Esophagus squamous epithelium (tissue), 4 donors: Measurements from ENCODE around the gene TDO2.

Experiments used
- POLR2A ChIP-seq, 4 donors: fragments of 450-650 bp; IDR thresholded peaks; one replicate each; pipeline ENCODE4 v1.6.1; 2017; ENCODE audit warnings: antibody characterized with exemption in 4 of 4, mild to moderate bottlenecking in 4 of 4, moderate library complexity in 3 of 4
- TF ChIP-seq, protein P1 (sequence below), 6 experiments: fragments of 450-650 bp in 4 of 6; fragments of 200-600 bp in 2 of 6; sonication (generic) in 2 of 6; IDR thresholded peaks; one replicate each; pipeline ENCODE4 v1.5.1; 2016 to 2019; ENCODE audit warnings: antibody characterized with exemption in 6 of 6, mild to moderate bottlenecking in 4 of 6, moderate library complexity in 4 of 6

DNA sequence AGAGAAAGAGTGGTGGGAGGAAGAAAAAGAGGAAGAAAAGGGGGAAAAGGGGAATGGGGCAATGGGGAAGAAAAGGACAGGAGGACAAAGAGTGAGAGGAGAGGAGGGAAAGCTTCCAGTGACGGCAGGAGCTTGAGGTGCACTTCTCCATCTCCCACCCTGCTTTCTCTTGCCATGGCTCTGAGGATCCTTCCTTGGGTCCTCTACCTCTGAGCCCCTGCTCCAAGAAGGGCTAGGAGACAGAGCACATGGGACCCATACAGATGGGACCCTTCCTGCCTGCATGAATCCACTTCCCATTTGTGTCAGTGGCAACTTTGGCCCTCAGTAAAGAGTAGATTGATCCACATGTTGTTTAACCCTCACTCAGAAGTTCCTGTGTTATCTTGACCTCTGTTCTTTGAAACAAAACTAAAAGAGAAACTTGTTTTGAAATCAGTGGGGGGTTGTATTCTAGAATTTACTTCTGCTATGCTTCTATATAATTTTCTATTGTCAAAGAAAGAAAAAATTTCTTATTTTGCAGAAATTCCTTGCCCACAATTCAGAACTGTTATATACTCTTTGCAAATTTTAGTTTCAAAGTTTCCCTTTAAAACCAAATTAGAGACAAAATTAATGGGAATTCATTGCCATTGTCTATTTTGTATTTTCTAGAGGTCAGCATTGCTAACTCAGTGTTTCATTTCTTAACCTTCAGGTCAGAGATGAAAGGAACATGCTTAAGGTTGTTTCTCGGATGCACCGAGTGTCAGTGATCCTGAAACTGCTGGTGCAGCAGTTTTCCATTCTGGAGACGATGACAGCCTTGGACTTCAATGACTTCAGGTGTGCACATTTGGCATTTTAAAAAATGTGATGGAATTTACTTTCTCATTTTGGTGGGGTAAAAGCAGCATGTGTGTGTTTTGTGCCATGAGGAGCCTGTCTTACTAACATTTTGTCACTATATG lies 5.0 kb downstream of the TDO2 start:
- TF ChIP-seq, protein P1, sequence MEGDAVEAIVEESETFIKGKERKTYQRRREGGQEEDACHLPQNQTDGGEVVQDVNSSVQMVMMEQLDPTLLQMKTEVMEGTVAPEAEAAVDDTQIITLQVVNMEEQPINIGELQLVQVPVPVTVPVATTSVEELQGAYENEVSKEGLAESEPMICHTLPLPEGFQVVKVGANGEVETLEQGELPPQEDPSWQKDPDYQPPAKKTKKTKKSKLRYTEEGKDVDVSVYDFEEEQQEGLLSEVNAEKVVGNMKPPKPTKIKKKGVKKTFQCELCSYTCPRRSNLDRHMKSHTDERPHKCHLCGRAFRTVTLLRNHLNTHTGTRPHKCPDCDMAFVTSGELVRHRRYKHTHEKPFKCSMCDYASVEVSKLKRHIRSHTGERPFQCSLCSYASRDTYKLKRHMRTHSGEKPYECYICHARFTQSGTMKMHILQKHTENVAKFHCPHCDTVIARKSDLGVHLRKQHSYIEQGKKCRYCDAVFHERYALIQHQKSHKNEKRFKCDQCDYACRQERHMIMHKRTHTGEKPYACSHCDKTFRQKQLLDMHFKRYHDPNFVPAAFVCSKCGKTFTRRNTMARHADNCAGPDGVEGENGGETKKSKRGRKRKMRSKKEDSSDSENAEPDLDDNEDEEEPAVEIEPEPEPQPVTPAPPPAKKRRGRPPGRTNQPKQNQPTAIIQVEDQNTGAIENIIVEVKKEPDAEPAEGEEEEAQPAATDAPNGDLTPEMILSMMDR (IDR thresholded peaks at IDR 0.05): no peak
- no peak for TF ChIP-seq POLR2A (IDR thresholded peaks at IDR 0.05)
